ENCODE measurements around the gene HSPB6. TPM values are rescaled to one million over a fixed set of nuclear protein-coding genes. Genes with fewer than 3 reads are reported as not detected.

The HSPB6 gene
- total RNA-seq, 1 donor from 2014 or later: 5.0 TPM

GRCh38 chr19:35736913-35737886 lies 19.6 kb downstream of the HSPB6 start:
- Mint-ChIP-seq H3K4me3 (ENCODE audit: unreplicated experiment) (no peak overlapping the region), H3K27me3 (ENCODE audit: low read depth) (no peaks in the 10 kb centered on the region)

GRCh38 chr19:35734889-35735288 lies 21.9 kb downstream of the HSPB6 start:
- DNase-seq (ENCODE audit: low spot score): no peak
- Mint-ChIP-seq H3K27me3 (ENCODE audit: low read depth) (no peaks in the 10 kb centered on the region), H3K36me3 (ENCODE audit: low read depth) (peaks cover 30% of the 10 kb centered on the region), H3K9me3 (ENCODE audit: low read depth) (no peaks in the 10 kb centered on the region), H3K27ac (ENCODE audit: unreplicated experiment) (no peak overlapping the region), H3K4me1 (ENCODE audit: low read depth) (no peaks in the 10 kb centered on the region), H3K4me3 (ENCODE audit: unreplicated experiment) (no peak overlapping the region)
- no peak for TF ChIP-seq CTCF (IDR thresholded peaks at IDR 0.05)

More at GRCh38 chr19:35736913-35737886, 19.6 kb downstream of the HSPB6 start:
- no peaks in the 10 kb centered on the region for H3K9me3 Mint-ChIP-seq (ENCODE audit: low read depth)
- DNase-seq (ENCODE audit: low spot score): no peak
- H3K36me3 Mint-ChIP-seq (ENCODE audit: low read depth): peaks cover 19% of the 10 kb centered on the region
- TF ChIP-seq CTCF (IDR thresholded peaks at IDR 0.05): peak; percentile 41
- peaks cover 7% of the 10 kb centered on the region for H3K4me1 Mint-ChIP-seq (ENCODE audit: low read depth)
- peak overlapping the region; percentile 53 for H3K27ac Mint-ChIP-seq (ENCODE audit: unreplicated experiment)

DNA sequence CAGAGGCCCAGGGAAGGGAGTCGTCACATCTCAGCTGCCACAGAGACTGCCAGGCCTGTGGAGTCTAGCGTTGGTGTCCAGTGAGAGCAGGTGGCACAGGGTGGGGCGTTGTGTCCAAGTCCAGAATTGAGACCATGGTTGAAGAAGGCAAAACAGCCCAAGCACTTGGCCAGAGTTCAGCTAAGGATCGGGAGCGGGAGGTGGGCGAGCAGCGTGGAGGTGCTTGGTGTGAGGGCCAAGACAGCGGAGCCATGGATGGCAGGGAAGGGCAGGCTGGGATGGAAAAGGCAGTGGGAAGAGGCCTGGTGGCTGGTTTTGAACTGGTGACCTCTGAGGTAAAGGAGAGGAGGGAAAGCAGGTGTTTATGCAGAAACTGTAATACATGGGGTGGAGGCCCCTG lies 22.6 kb downstream of the HSPB6 start:
- Mint-ChIP-seq H3K4me3 (ENCODE audit: unreplicated experiment) (no peak overlapping the region), H3K27me3 (ENCODE audit: low read depth) (no peaks in the 10 kb centered on the region), H3K9me3 (ENCODE audit: low read depth) (no peaks in the 10 kb centered on the region), H3K27ac (ENCODE audit: unreplicated experiment) (no peak overlapping the region), H3K4me1 (ENCODE audit: low read depth) (no peaks in the 10 kb centered on the region), H3K36me3 (ENCODE audit: low read depth) (peaks cover 35% of the 10 kb centered on the region)
- TF ChIP-seq CTCF (IDR thresholded peaks at IDR 0.05): no peak
- DNase-seq (ENCODE audit: low spot score): no peak

DNA sequence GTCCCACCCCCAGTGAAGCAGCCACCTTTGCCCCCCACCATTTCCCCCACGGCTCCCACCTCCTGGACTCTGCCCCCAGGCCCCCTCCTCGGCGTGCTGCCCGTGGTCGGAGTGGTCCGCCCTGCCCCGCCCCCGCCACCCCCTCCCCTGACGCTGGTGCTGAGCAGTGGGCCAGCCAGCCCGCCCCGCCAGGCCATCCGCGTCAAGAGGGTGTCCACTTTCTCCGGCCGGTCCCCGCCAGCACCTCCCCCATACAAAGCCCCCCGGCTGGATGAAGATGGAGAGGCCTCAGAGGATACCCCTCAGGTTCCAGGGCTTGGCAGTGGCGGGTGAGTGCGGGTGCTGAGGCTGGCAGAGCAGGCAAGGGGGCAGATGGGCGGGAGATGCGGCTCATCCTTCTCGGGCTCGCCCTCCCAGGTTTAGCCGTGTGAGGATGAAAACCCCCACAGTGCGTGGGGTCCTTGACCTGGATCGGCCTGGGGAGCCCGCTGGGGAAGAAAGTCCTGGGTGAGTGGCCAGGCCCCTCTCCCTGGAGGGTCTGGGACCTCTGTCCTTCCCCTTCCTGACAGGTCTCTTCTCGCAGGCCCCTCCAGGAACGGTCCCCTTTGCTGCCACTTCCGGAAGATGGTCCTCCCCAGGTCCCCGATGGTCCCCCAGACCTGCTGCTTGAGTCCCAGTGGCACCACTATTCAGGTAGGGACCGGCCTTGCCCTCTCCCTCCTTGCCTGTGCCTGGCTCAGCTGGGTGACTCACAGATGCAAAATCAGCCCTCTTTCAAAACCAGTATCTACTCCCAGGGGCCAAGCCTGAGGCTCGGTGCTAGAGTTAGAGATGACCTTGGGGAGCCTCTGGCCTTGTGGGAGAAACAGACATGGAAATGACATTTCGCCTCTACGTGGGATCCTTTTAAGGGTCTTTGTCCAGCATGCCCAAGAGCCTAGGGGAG lies 23.4 kb downstream of the HSPB6 start:
- H3K36me3 Mint-ChIP-seq (ENCODE audit: low read depth): peaks cover 39% of the 10 kb centered on the region

More for the DNA sequence above, 23.4 kb downstream of the HSPB6 start:
- no peak for TF ChIP-seq CTCF (IDR thresholded peaks at IDR 0.05)
- Mint-ChIP-seq H3K27me3 (ENCODE audit: low read depth) (no peaks in the 10 kb centered on the region), H3K9me3 (ENCODE audit: low read depth) (no peaks in the 10 kb centered on the region), H3K27ac (ENCODE audit: unreplicated experiment) (peak overlapping the region; percentile 1), H3K4me1 (ENCODE audit: low read depth) (no peaks in the 10 kb centered on the region), H3K4me3 (ENCODE audit: unreplicated experiment) (no peak overlapping the region)
- peak; percentile 60 for DNase-seq (ENCODE audit: low spot score)
